Astrocyte of the cerebellum (primary cell): ENCODE results near the gene SPATA16.

Source experiments
- DNase-seq: peaks from one replicate; pipeline ENCODE4 v3.0.0-alpha.2; 2011; ENCODE audit warnings: low read depth
- H3K4me3 ChIP-seq: 2 replicates; pipeline ENCODE4 v1.5.1; 2011; ENCODE audit warnings: mild to moderate bottlenecking, low read depth, low read length, moderate library complexity
- in situ Hi-C: cut with HindIII; loops from 2 replicates; pipeline ENCODE4 v1.10.0; 2017; ENCODE audit warnings: low sequenced_read_pairs
- TF ChIP-seq, protein P1 (sequence below): IDR thresholded peaks from 2 replicates; pipeline ENCODE4 v1.5.1; 2012; ENCODE audit warnings: low read length, low read depth, moderate library complexity, mild to moderate bottlenecking; ENCODE audit errors: missing control alignments

The SPATA16 gene

GRCh38 chr3:172856795-172857742 lies 284.0 kb downstream of the SPATA16 start:
- DNase-seq, result no peak
- TF ChIP-seq, protein P1, sequence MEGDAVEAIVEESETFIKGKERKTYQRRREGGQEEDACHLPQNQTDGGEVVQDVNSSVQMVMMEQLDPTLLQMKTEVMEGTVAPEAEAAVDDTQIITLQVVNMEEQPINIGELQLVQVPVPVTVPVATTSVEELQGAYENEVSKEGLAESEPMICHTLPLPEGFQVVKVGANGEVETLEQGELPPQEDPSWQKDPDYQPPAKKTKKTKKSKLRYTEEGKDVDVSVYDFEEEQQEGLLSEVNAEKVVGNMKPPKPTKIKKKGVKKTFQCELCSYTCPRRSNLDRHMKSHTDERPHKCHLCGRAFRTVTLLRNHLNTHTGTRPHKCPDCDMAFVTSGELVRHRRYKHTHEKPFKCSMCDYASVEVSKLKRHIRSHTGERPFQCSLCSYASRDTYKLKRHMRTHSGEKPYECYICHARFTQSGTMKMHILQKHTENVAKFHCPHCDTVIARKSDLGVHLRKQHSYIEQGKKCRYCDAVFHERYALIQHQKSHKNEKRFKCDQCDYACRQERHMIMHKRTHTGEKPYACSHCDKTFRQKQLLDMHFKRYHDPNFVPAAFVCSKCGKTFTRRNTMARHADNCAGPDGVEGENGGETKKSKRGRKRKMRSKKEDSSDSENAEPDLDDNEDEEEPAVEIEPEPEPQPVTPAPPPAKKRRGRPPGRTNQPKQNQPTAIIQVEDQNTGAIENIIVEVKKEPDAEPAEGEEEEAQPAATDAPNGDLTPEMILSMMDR, result no peak
- H3K4me3 ChIP-seq, result no peak overlapping the region
- in situ Hi-C loops, result no loop called here

- TF ChIP-seq, protein P1, result no peak
- H3K4me3 ChIP-seq, result no peak overlapping the region
- no peak for DNase-seq
- in situ Hi-C loops, result no loop called here
Observed at GRCh38 chr3:172855037-172855436, 286.0 kb downstream of the SPATA16 start.

GRCh38 chr3:172853921-172854666 lies 286.9 kb downstream of the SPATA16 start:
- in situ Hi-C loops, result no loop called here
- DNase-seq, result no peak
- TF ChIP-seq, protein P1, result no peak
- no peak overlapping the region for H3K4me3 ChIP-seq

DNA sequence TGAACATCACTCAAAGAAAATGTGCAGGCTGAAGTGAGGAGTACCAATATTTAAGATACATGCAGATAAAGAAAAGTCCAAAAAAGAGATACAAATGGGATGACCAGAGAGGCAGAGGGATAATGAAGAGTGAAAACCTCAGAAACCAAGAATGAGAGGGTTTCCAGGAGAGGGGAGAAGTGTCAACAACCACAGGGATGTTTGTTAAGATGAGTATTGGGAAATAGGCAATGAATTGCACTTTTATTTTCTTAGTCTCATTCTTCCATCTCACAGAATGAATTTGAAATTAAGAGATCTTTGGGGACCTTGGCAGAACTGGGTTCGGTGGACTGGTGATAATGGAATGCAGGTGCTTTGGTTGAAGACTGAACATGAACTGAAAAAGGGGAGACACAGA lies 288.0 kb downstream of the SPATA16 start:
- TF ChIP-seq, protein P1, result no peak
- DNase-seq, result no peak
- in situ Hi-C loops, result no loop called here
- H3K4me3 ChIP-seq, result no peak overlapping the region

DNA sequence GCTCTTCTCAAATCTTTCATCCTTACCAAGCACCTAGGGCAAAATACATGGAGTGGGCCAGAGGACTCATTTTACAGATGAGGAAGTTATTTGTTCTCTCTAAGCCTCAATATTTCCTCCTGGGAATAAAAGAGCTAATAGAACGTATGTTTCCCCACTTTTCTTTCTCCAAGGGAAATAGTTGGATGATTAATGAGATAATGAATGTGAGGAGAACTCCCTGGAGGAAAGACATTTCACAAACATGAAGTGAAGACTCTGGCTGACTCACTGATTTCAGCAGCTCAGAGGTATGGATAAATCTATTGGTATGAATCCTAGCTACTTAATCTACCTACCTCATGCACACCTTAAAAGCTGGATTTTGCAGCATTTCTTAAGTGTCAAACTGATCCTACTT lies 292.1 kb downstream of the SPATA16 start:
- TF ChIP-seq, protein P1, result no peak
- no peak overlapping the region for H3K4me3 ChIP-seq
- in situ Hi-C loops, result no loop called here
- peak; percentile 53 for DNase-seq

- no peak overlapping the region for H3K4me3 ChIP-seq
- in situ Hi-C loops, result no loop called here
- DNase-seq, result no peak
- TF ChIP-seq, protein P1, result no peak
Observed at GRCh38 chr3:172847292-172847691, 293.7 kb downstream of the SPATA16 start.
